AG09309 (cell line): ENCODE measurements around the gene IQCN.
A peak's percentile ranks its signal among the peaks of the same experiment; 100 is the strongest.

Experiments used
- DNase-seq: peaks from one replicate; pipeline ENCODE4 v3.0.0-alpha.2; 2010; ENCODE audit warnings: low read depth
- H3K4me3 ChIP-seq: 2 replicates; pipeline ENCODE4 v1.5.1; 2011; ENCODE audit warnings: mild to moderate bottlenecking, low read depth, low read length, moderate library complexity; ENCODE audit not compliant: control insufficient read depth
- CTCF ChIP-seq: IDR thresholded peaks from 2 replicates; pipeline ENCODE4 v1.5.1; 2011; ENCODE audit warnings: mild to moderate bottlenecking, low read depth, low read length, inconsistent platforms; ENCODE audit not compliant: insufficient read depth, control insufficient read depth; ENCODE audit errors: missing control alignments

Gene IQCN

GRCh38 chr19:18280247-18281081 lies 6.2 kb upstream of the IQCN start:
- H3K4me3 ChIP-seq, result peak overlapping the region; percentile 74
- no peak for DNase-seq
- TF ChIP-seq CTCF, result no peak

GRCh38 chr19:18279516-18280246 lies 5.4 kb upstream of the IQCN start:
- peak overlapping the region; percentile 74 for H3K4me3 ChIP-seq
- peak; percentile 95 for TF ChIP-seq CTCF
- peak; percentile 85 for DNase-seq

- no peak for TF ChIP-seq CTCF
- no peak for DNase-seq
- peak overlapping the region; percentile 74 for H3K4me3 ChIP-seq
These were observed 4.9 kb upstream of the IQCN start for GRCh38 chr19:18279266-18279515.

GRCh38 chr19:18278521-18279265 lies 4.4 kb upstream of the IQCN start:
- no peak for DNase-seq
- peak; percentile 33 for TF ChIP-seq CTCF
- peak overlapping the region; percentile 74 for H3K4me3 ChIP-seq

GRCh38 chr19:18274781-18275356 lies 617 bp upstream of the IQCN start:
- no peak overlapping the region for H3K4me3 ChIP-seq
- TF ChIP-seq CTCF, result no peak
- DNase-seq, result no peak

GRCh38 chr19:18273561-18274218 lies 562 bp downstream of the IQCN start:
- DNase-seq, result no peak
- TF ChIP-seq CTCF, result no peak
- H3K4me3 ChIP-seq, result no peak overlapping the region
